Loucy (cell line): Measurements from ENCODE around the gene NFATC1.

Source experiments
- H2AFZ ChIP-seq: fragments of 200-600 bp; sonication (generic); 2 replicates; pipeline ENCODE4 v1.6.0; 2016; ENCODE audit warnings: antibody characterized with exemption, mild to moderate bottlenecking, low read length, moderate library complexity
- H3F3A ChIP-seq: fragments of 200-600 bp; 2 replicates; pipeline ENCODE4 v1.6.0; 2016; ENCODE audit warnings: antibody characterized with exemption, low read depth, mild to moderate bottlenecking
- H3K27me3 ChIP-seq: fragments of 200-600 bp; sonication (generic); 2 replicates; pipeline ENCODE4 v1.6.1; 2014; ENCODE audit warnings: low read length, mild to moderate bottlenecking; ENCODE audit not compliant: insufficient read depth, poor library complexity, severe bottlenecking
- H3K36me3 ChIP-seq: fragments of 200-600 bp; sonication (generic); 2 replicates; pipeline ENCODE4 v1.6.1; 2016; ENCODE audit warnings: low read length; ENCODE audit not compliant: insufficient read depth
- H3K4me1 ChIP-seq: fragments of 200-600 bp; sonication (generic); 2 replicates; pipeline ENCODE4 v1.5.1; 2014; ENCODE audit warnings: low read length, mild to moderate bottlenecking; ENCODE audit not compliant: insufficient read depth, poor library complexity, severe bottlenecking
- H3K4me2 ChIP-seq: fragments of 200-600 bp; sonication (generic); 2 replicates; pipeline ENCODE4 v1.6.0; 2014; ENCODE audit warnings: antibody characterized with exemption, low read length, low read depth, mild to moderate bottlenecking; ENCODE audit not compliant: poor library complexity, severe bottlenecking
- H3K4me3 ChIP-seq: fragments of 200-600 bp; sonication (generic); 2 replicates; pipeline ENCODE4 v1.5.1; 2014; ENCODE audit warnings: low read length, mild to moderate bottlenecking, mixed read lengths; ENCODE audit not compliant: poor library complexity, severe bottlenecking
- H3K79me2 ChIP-seq: fragments of 200-600 bp; sonication (generic); 2 replicates; pipeline ENCODE4 v1.6.1; 2014; ENCODE audit warnings: low read length; ENCODE audit not compliant: insufficient read depth
- H3K9ac ChIP-seq: fragments of 200-600 bp; sonication (generic); 2 replicates; pipeline ENCODE4 v1.6.0; 2014; ENCODE audit warnings: mild to moderate bottlenecking, low read depth, low read length, moderate library complexity; ENCODE audit not compliant: poor library complexity, severe bottlenecking
- H3K9me2 ChIP-seq: fragments of 200-600 bp; sonication (generic); replicated peaks from 2 replicates; pipeline ENCODE4 v1.6.1; 2016; ENCODE audit warnings: low read depth, low read length, mixed read lengths
- H3K9me3 ChIP-seq: fragments of 200-600 bp; sonication (generic); 2 replicates; pipeline ENCODE4 v1.6.1; 2014; ENCODE audit warnings: mild to moderate bottlenecking, antibody characterized with exemption, low read length, low read depth; ENCODE audit not compliant: insufficient read depth
- H4K20me1 ChIP-seq: fragments of 200-600 bp; sonication (generic); 2 replicates; pipeline ENCODE4 v1.6.0; 2014; ENCODE audit warnings: antibody characterized with exemption, low read length, mild to moderate bottlenecking; ENCODE audit not compliant: insufficient read depth, poor library complexity, severe bottlenecking
- EZH2phosphoT487 ChIP-seq: fragments of 200-600 bp; IDR thresholded peaks from 2 replicates; pipeline ENCODE4 v1.6.1; 2018; ENCODE audit warnings: antibody characterized with exemption, mild to moderate bottlenecking, moderate library complexity, borderline replicate concordance
- TF ChIP-seq, protein P1 (sequence below): fragments of 200-600 bp; sonication (generic); conservative IDR thresholded peaks from 2 replicates; pipeline ENCODE4 v1.5.1; 2014; ENCODE audit warnings: mild to moderate bottlenecking, antibody characterized with exemption, low read length

Gene NFATC1

GRCh38 chr18:79403723-79404566 is 8.2 kb downstream of the NFATC1 start:
- Histone ChIP-seq H3K27me3 (no peaks in the 10 kb centered on the region), H3K4me1 (peaks cover 47% of the 10 kb centered on the region), H3K9ac (peak overlapping the region; percentile 32), H3K9me3 (no peaks in the 10 kb centered on the region), H3K79me2 (peaks cover 79% of the 10 kb centered on the region), H3K36me3 (no peaks in the 10 kb centered on the region), H3F3A (no peaks in the 10 kb centered on the region), H3K4me3 (peak overlapping the region; percentile 56), H3K4me2 (peak overlapping the region; percentile 68), H2AFZ (no peak overlapping the region), H4K20me1 (peaks cover 18% of the 10 kb centered on the region), H3K9me2 (no peaks in the 10 kb centered on the region)
- TF ChIP-seq, protein P1, sequence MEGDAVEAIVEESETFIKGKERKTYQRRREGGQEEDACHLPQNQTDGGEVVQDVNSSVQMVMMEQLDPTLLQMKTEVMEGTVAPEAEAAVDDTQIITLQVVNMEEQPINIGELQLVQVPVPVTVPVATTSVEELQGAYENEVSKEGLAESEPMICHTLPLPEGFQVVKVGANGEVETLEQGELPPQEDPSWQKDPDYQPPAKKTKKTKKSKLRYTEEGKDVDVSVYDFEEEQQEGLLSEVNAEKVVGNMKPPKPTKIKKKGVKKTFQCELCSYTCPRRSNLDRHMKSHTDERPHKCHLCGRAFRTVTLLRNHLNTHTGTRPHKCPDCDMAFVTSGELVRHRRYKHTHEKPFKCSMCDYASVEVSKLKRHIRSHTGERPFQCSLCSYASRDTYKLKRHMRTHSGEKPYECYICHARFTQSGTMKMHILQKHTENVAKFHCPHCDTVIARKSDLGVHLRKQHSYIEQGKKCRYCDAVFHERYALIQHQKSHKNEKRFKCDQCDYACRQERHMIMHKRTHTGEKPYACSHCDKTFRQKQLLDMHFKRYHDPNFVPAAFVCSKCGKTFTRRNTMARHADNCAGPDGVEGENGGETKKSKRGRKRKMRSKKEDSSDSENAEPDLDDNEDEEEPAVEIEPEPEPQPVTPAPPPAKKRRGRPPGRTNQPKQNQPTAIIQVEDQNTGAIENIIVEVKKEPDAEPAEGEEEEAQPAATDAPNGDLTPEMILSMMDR = no peak
- TF ChIP-seq EZH2phosphoT487 = no peak

DNA sequence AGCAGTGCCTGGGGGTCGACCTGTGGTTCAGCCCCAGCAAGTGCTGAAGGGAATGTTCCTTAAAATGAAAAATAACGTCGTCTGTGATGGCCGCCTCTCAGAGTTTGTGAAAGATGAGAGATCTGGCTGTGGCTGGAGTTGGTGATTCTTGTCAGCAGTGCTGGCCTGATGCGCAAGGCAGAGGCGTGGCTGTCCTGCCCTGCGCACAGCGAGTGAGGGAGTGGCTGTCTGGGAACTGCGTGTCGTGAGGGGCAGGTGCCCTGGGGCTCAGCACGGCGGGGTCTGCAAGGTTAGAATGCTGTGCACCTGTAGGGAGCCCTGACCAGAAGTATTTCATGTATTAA is 8.8 kb downstream of the NFATC1 start:
- H3K4me1 ChIP-seq = peaks cover 43% of the 10 kb centered on the region
- no peaks in the 10 kb centered on the region for H3F3A ChIP-seq
- H3K9ac ChIP-seq = peak overlapping the region; percentile 47
- TF ChIP-seq EZH2phosphoT487 = no peak
- TF ChIP-seq, protein P1 = no peak
- no peaks in the 10 kb centered on the region for H3K27me3 ChIP-seq
- no peaks in the 10 kb centered on the region for H3K9me2 ChIP-seq
- no peaks in the 10 kb centered on the region for H3K36me3 ChIP-seq
- H3K4me2 ChIP-seq = peak overlapping the region; percentile 68
- H3K79me2 ChIP-seq = peaks cover 76% of the 10 kb centered on the region
- no peak overlapping the region for H2AFZ ChIP-seq
- H4K20me1 ChIP-seq = peaks cover 18% of the 10 kb centered on the region
- no peaks in the 10 kb centered on the region for H3K9me3 ChIP-seq
- H3K4me3 ChIP-seq = no peak overlapping the region

- Histone ChIP-seq H3K4me1 (peaks cover 43% of the 10 kb centered on the region), H3K4me2 (peak overlapping the region; percentile 64), H3K9me2 (no peaks in the 10 kb centered on the region), H4K20me1 (peaks cover 18% of the 10 kb centered on the region), H3K9ac (peak overlapping the region; percentile 47), H3K9me3 (no peaks in the 10 kb centered on the region), H3K79me2 (peaks cover 74% of the 10 kb centered on the region), H3K4me3 (peak overlapping the region; percentile 44), H3K36me3 (no peaks in the 10 kb centered on the region), H3F3A (no peaks in the 10 kb centered on the region), H2AFZ (no peak overlapping the region), H3K27me3 (no peaks in the 10 kb centered on the region)
- TF ChIP-seq, protein P1 = no peak
- no peak for TF ChIP-seq EZH2phosphoT487
Observed at GRCh38 chr18:79405019-79405780, 9.5 kb downstream of the NFATC1 start.
